ENCODE data around the gene MYPOP. TPM values are rescaled to one million over a fixed set of nuclear protein-coding genes. Genes with fewer than 3 reads are reported as not detected.

MYPOP gene, protein sequence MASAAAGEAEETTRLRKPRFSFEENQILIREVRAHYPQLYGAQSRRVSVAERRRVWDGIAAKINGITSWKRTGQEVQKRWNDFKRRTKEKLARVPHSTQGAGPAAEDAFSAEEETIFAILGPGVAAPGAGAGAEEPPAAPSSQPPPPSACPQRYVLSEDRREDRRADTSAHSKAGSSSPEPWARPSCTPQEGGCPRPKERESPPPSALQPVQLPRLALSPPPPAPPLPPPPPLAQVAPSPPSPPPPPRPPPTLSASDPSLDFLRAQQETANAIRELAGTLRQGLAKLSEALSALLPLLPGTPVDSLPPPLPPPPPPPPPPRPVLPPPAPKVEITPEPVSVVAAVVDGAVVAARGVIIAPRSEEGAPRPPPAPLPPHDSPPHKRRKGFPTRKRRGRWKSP
- total RNA-seq = 2.3 TPM in 2 replicates

GRCh38 chr19:45901912-45902650 lies at the start of gene MYPOP:
TSS of gene MYPOP (minus strand) at chr19:45902613. CDS start at chr19:45901773, 840 bp downstream.

DNA sequence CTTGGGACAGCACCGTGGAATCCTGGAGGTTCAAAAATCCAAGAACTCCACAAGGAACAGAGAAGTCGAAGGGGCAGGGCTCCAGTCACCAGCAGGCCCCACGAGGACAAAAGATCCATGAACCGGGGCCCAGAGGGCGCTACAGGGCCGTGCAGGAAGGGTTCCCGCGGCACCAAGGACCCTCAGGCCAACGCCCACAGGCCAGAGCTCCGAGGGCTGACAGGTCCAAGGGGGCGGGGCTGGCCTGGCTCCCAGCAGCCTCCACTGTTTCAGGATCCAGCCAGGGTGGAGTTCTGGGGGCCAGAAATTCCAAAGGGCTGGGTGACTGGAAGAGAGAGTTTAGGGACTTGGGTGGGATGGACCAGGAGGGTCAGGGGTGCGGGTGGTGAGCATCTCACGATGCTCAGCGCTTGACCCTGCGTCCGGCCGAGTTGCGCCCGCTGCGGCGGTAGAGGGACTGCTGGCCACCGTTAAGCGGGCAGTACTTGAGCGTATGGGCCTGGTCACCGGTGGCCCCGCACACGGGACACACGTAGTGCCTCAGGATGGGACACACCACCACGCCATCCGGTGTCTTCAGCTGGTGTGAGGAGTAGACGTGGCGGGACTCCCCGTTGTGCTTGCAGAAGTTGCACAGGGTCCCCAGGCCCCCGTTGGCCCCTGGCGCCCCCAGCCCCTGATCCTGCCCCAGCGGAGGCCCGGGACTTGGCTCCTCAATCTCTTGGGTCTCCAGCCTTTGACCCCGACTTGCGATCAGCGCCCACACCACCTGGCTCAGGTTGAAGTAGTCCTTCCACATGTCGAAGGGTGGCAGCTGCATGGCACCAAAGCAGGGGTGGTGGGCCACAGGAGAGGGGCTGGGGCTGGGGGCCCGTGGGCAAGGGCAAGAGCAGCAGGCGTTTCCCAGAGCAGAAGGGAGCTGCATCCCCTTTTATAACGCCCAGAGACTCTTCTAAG lies 11.7 kb upstream of the MYPOP start, which contains the start of gene NANOS2:
NANOS2 (minus strand) TSS at position 905 of the 957 bp plus-strand sequence; CDS start at position 820, 85 bp downstream.

GRCh38 chr19:45885556-45886426 lies 16.6 kb downstream of the MYPOP start, which contains the start of gene IRF2BP1:
TSS of gene IRF2BP1 (minus strand) at chr19:45886141. CDS start at chr19:45885774, 367 bp downstream.

DNA sequence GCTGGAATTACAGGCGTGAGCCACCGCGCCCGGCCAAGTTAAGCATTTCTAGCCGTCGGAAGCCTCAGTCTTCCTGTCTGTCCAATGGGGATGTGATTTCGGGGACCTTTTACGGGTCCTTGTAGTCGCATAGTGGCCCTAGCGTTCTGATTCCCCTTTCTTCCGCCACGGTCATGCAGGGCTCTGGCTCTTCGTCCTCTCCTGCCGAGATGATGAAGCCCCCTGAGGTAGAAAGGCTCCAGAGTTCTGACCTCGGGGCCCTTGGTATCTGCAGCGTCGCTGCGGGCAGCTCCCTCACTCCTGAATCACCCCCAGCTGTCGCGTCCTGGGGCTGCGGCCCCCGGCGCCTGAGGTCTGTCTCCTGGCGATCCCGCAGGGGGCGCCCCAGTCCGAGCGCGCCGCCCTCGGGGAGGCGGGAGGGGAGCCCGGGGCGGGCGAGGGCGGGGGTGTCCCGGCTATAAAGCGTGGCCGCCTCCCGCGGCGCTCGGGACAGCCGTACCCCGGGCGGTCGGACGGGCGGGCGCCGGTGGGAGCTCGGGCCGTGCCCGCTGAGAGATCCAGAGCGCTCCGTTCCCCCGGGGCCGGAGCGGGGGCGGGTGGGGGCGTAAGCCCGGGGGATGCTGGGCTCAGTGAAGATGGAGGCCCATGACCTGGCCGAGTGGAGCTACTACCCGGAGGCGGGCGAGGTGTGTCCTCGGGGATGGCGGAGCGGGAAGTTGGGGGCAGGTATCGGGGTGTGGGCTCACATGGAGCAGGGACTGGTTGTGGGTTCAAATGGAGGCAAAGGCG lies 38.4 kb downstream of the MYPOP start, which contains the start of gene FOXA3:
FOXA3 (plus strand) TSS at position 487 of the 789 bp plus-strand sequence; CDS start at position 618, 131 bp downstream.

DNA sequence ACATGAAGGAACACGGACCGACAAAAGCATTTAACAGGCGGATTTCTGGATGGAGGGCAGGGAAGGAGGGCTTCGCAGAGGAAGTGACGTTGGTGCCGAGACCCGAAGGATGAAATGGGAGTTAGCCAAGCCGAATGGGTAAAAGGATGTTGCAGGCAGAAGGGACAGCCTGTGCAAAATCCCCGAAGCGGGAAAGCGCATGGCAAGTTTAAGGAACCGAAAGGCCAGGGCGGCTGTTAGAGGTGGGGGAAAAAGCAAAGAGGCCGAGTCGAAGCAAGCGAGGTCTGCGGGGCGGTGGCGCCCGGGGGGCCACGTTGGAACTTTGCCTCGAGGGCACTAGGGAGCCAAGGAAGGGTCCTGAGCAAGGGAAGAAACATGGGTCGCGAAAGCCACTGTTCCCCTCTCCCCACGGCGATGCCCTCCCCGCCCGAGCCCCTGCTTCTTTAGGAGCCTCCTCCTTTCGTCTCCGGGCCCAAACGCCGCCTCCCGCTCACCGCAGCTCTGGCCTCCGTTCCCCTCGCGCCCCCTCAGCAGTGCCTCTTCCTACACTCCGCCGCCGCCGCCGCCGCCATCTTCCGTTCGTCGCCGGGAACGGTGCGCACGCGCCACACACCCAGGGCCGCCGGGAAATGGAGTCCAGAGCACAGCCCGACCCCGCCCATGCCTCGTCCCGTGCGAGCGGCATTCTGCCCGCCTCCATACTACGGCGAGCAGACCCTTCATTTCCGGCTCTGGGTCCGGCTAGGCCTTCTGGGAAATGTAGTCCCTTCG lies 39.7 kb downstream of the MYPOP start, which contains the start of gene SYMPK:
SYMPK (minus strand) TSS at position 584 of the 771 bp plus-strand sequence. CDS start 8,652 bp downstream, outside the sequence.

Other genes starting within 250 kb of the MYPOP start
- gene GIPR, start 234.4 kb downstream of the MYPOP start, total RNA-seq = under 0.01 TPM in 1 of 2 replicates, not detected in the other
- gene SNRPD2, start 210.7 kb downstream of the MYPOP start, total RNA-seq = 219 and 256 TPM in 2 replicates
- gene QPCTL, start 209.9 kb downstream of the MYPOP start, total RNA-seq = 20.6 and 20.8 TPM in 2 replicates
- 13.2 and 17.0 TPM in 2 replicates for gene FBXO46, start 171.7 kb downstream of the MYPOP start, total RNA-seq
- not detected in 2 replicates for gene MEIOSIN, start 169.2 kb downstream of the MYPOP start, total RNA-seq
- 5.6 and 8.2 TPM in 2 replicates for gene SIX5, start 133.4 kb downstream of the MYPOP start, total RNA-seq
- gene DMPK, start 120.1 kb downstream of the MYPOP start, total RNA-seq = 12.4 and 13.7 TPM in 2 replicates
- 49.2 and 50.6 TPM in 2 replicates for gene DMWD, start 109.8 kb downstream of the MYPOP start, total RNA-seq
- gene RSPH6A, start 87.3 kb downstream of the MYPOP start, total RNA-seq = under 0.01 and 0.38 TPM in 2 replicates
- 41.6 and 62.4 TPM in 2 replicates for gene SYMPK, start 39.5 kb downstream of the MYPOP start, total RNA-seq
- under 0.01 TPM in 1 of 2 replicates, not detected in the other for gene FOXA3, start 38.3 kb downstream of the MYPOP start, total RNA-seq
- 26.2 and 33.6 TPM in 2 replicates for gene IRF2BP1, start 16.5 kb downstream of the MYPOP start, total RNA-seq
- gene NANOS2, start 12.2 kb upstream of the MYPOP start, total RNA-seq = not detected in 2 replicates
- 10.0 and 11.1 TPM in 2 replicates for gene NOVA2, start 71.3 kb upstream of the MYPOP start, total RNA-seq
- 6.0 and 9.1 TPM in 2 replicates for gene CCDC61, start 92.9 kb upstream of the MYPOP start, total RNA-seq
- not detected in 2 replicates for gene PGLYRP1, start 120.4 kb upstream of the MYPOP start, total RNA-seq
- gene IGFL4, start 138.4 kb upstream of the MYPOP start, total RNA-seq = not detected in 2 replicates
- not detected in 2 replicates for gene IGFL3, start 222.1 kb upstream of the MYPOP start, total RNA-seq
- gene IGFL2, start 245.6 kb upstream of the MYPOP start, total RNA-seq = not detected in 2 replicates

Data from vein endothelial cell (primary cell).